Caco-2 (cell line): Measurements from ENCODE around the gene AGBL3. TPM values are rescaled to one million over a fixed set of nuclear protein-coding genes. Genes with fewer than 3 reads are reported as not detected.

ENCODE experiments used
- BruUV-seq: library from RNA; stranded (reverse); fragments of 400-500 nt; replicated peaks from 2 replicates; lab custom pipeline; 2021; lab: Mats Ljungman, UMichigan
- CTCF ChIA-PET: fragments of 300-600 bp; sonication (Branson Sonifier 250); formaldehyde crosslinking; loops from one replicate; lab custom pipeline; 2022; ENCODE audit warnings: antibody characterized with exemption; lab: Charles Lee
- POLR2A ChIA-PET: fragments of 300-600 bp; sonication (Branson Sonifier 250); formaldehyde crosslinking; loops from one replicate; lab custom pipeline; 2022; ENCODE audit warnings: antibody characterized with exemption; lab: Charles Lee
- DNase-seq, 2 experiments: peaks; one replicate each; pipeline versions ENCODE4 v3.0.0 to v3.0.0-alpha.2; 2020 to 2022
- H3K27me3 ChIP-seq: replicated peaks from 2 replicates; pipeline ENCODE4 v1.6.0; 2011; ENCODE audit warnings: low read length; ENCODE audit not compliant: control insufficient read depth, insufficient read depth
- H3K36me3 ChIP-seq: 2 replicates; pipeline ENCODE4 v1.5.1; 2011; ENCODE audit warnings: low read length; ENCODE audit not compliant: control insufficient read depth, insufficient read depth
- H3K4me1 ChIP-seq: fragments of 250-450 bp; sonication (Bioruptor Pico); 2 replicates; pipeline ENCODE4 v1.5.1; 2020; ENCODE audit warnings: mild to moderate bottlenecking
- H3K4me3 ChIP-seq: 2 replicates; pipeline ENCODE4 v1.5.1; 2011; ENCODE audit warnings: low read depth, mild to moderate bottlenecking, control low read depth, low read length
- H3K9me3 ChIP-seq: fragments of 250-450 bp; sonication (Bioruptor Pico); 2 replicates; pipeline ENCODE4 v1.5.1; 2020; ENCODE audit warnings: mild to moderate bottlenecking, moderate library complexity
- H3K27ac Mint-ChIP-seq: one replicate; pipeline ENCODE4 v1.8.0; 2022; ENCODE audit warnings: mixed read lengths; ENCODE audit not compliant: unreplicated experiment
- H3K27me3 Mint-ChIP-seq: one replicate; pipeline ENCODE4 v1.8.0; 2022; ENCODE audit warnings: mixed read lengths; ENCODE audit not compliant: insufficient read depth, unreplicated experiment
- H3K36me3 Mint-ChIP-seq: one replicate; pipeline ENCODE4 v1.8.0; 2022; ENCODE audit warnings: mild to moderate bottlenecking, mixed read lengths; ENCODE audit not compliant: insufficient read depth, unreplicated experiment
- H3K4me1 Mint-ChIP-seq: one replicate; pipeline ENCODE4 v1.8.0; 2022; ENCODE audit warnings: low read depth, mixed read lengths; ENCODE audit not compliant: unreplicated experiment
- H3K4me3 Mint-ChIP-seq: one replicate; pipeline ENCODE4 v1.8.0; 2022; ENCODE audit warnings: mild to moderate bottlenecking, moderate library complexity, mixed read lengths; ENCODE audit not compliant: unreplicated experiment
- H3K9me3 Mint-ChIP-seq: one replicate; pipeline ENCODE4 v1.8.0; 2022; ENCODE audit warnings: mixed read lengths; ENCODE audit not compliant: unreplicated experiment
- intact Hi-C: fragments of 100-400 bp; cut with micrococcal nuclease; formaldehyde crosslinking; loops from one replicate; pipeline ENCODE4 v1.10.0; 2022; ENCODE audit not compliant: unreplicated experiment
- total RNA-seq: library from RNA; stranded (reverse); gene quantifications from 2 replicates; pipeline ENCODE4 v1.2.3, GENCODE V29; 2022
- TF ChIP-seq, protein P1 (sequence below), 2 experiments: fragments of 200-600 bp in 1 of 2; IDR thresholded peaks; 1 replicate in 1 of 2; 2 replicates in 1 of 2; pipeline versions ENCODE4 v1.5.1 to v1.8.0; 2011 to 2022; ENCODE audit warnings: antibody characterized with exemption in 1 of 2, control low read depth in 1 of 2, inconsistent platforms in 1 of 2, low read depth in 1 of 2, low read length in 1 of 2, mild to moderate bottlenecking in 1 of 2, moderate library complexity in 1 of 2; ENCODE audit not compliant: insufficient read depth in 1 of 2, severe bottlenecking in 1 of 2, unreplicated experiment in 1 of 2

The AGBL3 gene
- total RNA-seq, 1 experiment from 2014 or later = 6.1 TPM

DNA sequence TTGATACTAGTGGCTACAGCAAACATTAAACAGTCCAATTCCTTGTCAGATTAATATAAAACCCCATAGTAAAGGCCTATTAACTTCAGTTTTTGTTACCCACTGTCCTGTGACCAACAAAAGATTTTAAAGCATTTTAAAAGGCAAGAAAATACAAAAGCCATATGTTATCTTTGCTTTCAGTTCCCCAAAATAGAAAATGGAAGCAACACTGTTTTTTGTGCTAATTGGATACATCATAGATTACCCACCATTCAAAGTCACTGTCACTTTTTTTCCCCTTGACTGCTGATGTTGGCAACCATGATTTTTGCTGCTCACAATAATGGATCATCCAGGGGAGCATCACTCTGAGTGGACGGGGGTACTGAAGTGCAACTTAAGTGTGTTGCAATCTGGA lies 109.1 kb downstream of the AGBL3 start:
- Mint-ChIP-seq H3K27ac (no peak overlapping the region), H3K4me1 (peaks cover 32% of the 10 kb centered on the region), H3K27me3 (no peaks in the 10 kb centered on the region), H3K36me3 (no peaks in the 10 kb centered on the region), H3K9me3 (peaks cover 14% of the 10 kb centered on the region), H3K4me3 (peak overlapping the region; percentile 10)
- DNase-seq = no peak
- no TSS peak for BruUV-seq
- H3K36me3 ChIP-seq = no peaks in the 10 kb centered on the region
- ChIA-PET POLR2A (no interaction called here), CTCF (interaction anchor here (0.6 kb wide), 1 partner anchor 96 kb away, joined by 5 read pairs; no protein-coding TSS in a partner anchor)
- no peaks in the 10 kb centered on the region for H3K9me3 ChIP-seq
- intact Hi-C loops = loop anchor here (1.0 kb wide), 2 partner anchors 52 to 104 kb away; no protein-coding TSS in a partner anchor
- H3K27me3 ChIP-seq = no peaks in the 10 kb centered on the region
- TF ChIP-seq, protein P1, sequence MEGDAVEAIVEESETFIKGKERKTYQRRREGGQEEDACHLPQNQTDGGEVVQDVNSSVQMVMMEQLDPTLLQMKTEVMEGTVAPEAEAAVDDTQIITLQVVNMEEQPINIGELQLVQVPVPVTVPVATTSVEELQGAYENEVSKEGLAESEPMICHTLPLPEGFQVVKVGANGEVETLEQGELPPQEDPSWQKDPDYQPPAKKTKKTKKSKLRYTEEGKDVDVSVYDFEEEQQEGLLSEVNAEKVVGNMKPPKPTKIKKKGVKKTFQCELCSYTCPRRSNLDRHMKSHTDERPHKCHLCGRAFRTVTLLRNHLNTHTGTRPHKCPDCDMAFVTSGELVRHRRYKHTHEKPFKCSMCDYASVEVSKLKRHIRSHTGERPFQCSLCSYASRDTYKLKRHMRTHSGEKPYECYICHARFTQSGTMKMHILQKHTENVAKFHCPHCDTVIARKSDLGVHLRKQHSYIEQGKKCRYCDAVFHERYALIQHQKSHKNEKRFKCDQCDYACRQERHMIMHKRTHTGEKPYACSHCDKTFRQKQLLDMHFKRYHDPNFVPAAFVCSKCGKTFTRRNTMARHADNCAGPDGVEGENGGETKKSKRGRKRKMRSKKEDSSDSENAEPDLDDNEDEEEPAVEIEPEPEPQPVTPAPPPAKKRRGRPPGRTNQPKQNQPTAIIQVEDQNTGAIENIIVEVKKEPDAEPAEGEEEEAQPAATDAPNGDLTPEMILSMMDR (IDR thresholded peaks at IDR 0.05; ENCODE audit: insufficient read depth in 1 of 2, low read depth in 1 of 2, low read length in 1 of 2, severe bottlenecking in 1 of 2, unreplicated experiment in 1 of 2) = no peak
- H3K4me1 ChIP-seq = peaks cover 51% of the 10 kb centered on the region
- H3K4me3 ChIP-seq = no peak overlapping the region

DNA sequence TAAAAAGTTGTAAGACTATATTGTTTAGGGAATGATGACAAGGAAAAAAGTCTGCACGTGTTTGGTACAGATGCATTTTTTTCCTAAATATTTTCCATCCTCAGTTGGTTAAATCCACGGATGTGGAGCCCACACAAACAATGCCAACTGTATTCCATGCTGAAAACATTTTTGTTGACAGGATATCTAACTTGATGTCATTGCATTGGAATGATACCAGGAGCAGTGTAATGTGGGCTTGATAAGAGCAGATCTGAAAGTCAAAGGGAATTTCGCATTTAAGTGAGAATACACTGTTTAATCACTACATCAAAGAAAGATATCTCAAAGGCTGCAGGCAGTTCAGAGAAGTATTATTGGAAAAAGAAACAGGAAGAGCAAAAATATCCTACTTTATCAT lies 112.1 kb downstream of the AGBL3 start:
- ChIA-PET CTCF (no interaction called here), POLR2A (no interaction called here)
- no peak for DNase-seq
- BruUV-seq = no TSS peak
- H3K4me3 Mint-ChIP-seq = peak overlapping the region; percentile 17
- H3K27me3 Mint-ChIP-seq = no peaks in the 10 kb centered on the region
- Histone ChIP-seq H3K36me3 (no peaks in the 10 kb centered on the region), H3K9me3 (no peaks in the 10 kb centered on the region), H3K4me3 (no peak overlapping the region), H3K4me1 (peaks cover 56% of the 10 kb centered on the region), H3K27me3 (no peaks in the 10 kb centered on the region)
- intact Hi-C loops = no loop called here
- TF ChIP-seq, protein P1 (IDR thresholded peaks at IDR 0.05; ENCODE audit: insufficient read depth in 1 of 2, low read depth in 1 of 2, low read length in 1 of 2, severe bottlenecking in 1 of 2, unreplicated experiment in 1 of 2) = no peak
- peaks cover 14% of the 10 kb centered on the region for H3K9me3 Mint-ChIP-seq
- peak overlapping the region; percentile 40 for H3K27ac Mint-ChIP-seq
- peaks cover 32% of the 10 kb centered on the region for H3K4me1 Mint-ChIP-seq
- no peaks in the 10 kb centered on the region for H3K36me3 Mint-ChIP-seq

DNA sequence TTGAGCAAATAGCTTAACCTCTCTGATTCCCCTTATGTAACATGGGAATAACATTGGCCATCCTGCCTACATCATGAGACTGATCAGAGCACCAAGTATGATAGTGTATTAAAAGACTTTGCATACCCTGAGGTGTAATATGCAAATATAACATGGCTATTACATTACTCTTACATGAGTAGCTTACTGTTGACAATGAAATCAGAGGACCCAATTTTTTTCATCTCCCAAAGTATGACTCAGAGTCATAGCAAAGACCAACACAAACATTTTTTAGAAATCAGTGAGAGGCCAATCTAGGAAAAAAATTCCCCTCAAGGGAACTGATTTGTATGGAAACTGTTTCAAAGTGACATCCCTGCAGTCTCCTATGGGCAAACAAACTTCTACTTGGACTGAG lies 114.5 kb downstream of the AGBL3 start:
- POLR2A ChIA-PET = no interaction called here
- intact Hi-C loops = no loop called here
- no peaks in the 10 kb centered on the region for H3K27me3 Mint-ChIP-seq

More for the DNA sequence above, 114.5 kb downstream of the AGBL3 start:
- H3K36me3 ChIP-seq = no peaks in the 10 kb centered on the region
- no peak overlapping the region for H3K27ac Mint-ChIP-seq
- no peaks in the 10 kb centered on the region for H3K27me3 ChIP-seq
- peaks cover 37% of the 10 kb centered on the region for H3K4me1 ChIP-seq
- H3K36me3 Mint-ChIP-seq = no peaks in the 10 kb centered on the region
- H3K9me3 Mint-ChIP-seq = peaks cover 12% of the 10 kb centered on the region
- CTCF ChIA-PET = interaction anchor here (0.7 kb wide), 1 partner anchor 70 kb away, joined by 3 read pairs; the partner anchor contains the start of gene CYREN
- peaks cover 19% of the 10 kb centered on the region for H3K4me1 Mint-ChIP-seq
- TF ChIP-seq, protein P1 (IDR thresholded peaks at IDR 0.05; ENCODE audit: insufficient read depth in 1 of 2, low read depth in 1 of 2, low read length in 1 of 2, severe bottlenecking in 1 of 2, unreplicated experiment in 1 of 2) = no peak
- no TSS peak for BruUV-seq
- no peak overlapping the region for H3K4me3 ChIP-seq
- H3K4me3 Mint-ChIP-seq = no peak overlapping the region
- H3K9me3 ChIP-seq = no peaks in the 10 kb centered on the region
- DNase-seq = no peak
